Chondrocyte (in vitro differentiated cells): Measurements from ENCODE around the gene AXDND1. TPM values are rescaled to one million over a fixed set of nuclear protein-coding genes. Genes with fewer than 3 reads are reported as not detected.

Experiments used
- DNase-seq: peaks from one replicate; pipeline ENCODE4 v3.0.0; 2021; ENCODE audit warnings: mixed read lengths, low spot score
- H3K27ac Mint-ChIP-seq: one replicate; pipeline ENCODE4 v1.8.0; 2021; ENCODE audit warnings: mild to moderate bottlenecking, moderate library complexity, mixed read lengths; ENCODE audit not compliant: unreplicated experiment
- H3K27me3 Mint-ChIP-seq: 2 replicates; pipeline ENCODE4 v1.8.0; 2021; ENCODE audit warnings: low read depth, mixed read lengths
- H3K36me3 Mint-ChIP-seq: 2 replicates; pipeline ENCODE4 v1.8.0; 2021; ENCODE audit warnings: low read depth, mixed read lengths
- H3K4me1 Mint-ChIP-seq: 2 replicates; pipeline ENCODE4 v1.8.0; 2021; ENCODE audit warnings: low read depth, mild to moderate bottlenecking, mixed read lengths
- H3K4me3 Mint-ChIP-seq: one replicate; pipeline ENCODE4 v1.8.0; 2021; ENCODE audit warnings: mild to moderate bottlenecking, moderate library complexity, mixed read lengths; ENCODE audit not compliant: unreplicated experiment
- H3K9me3 Mint-ChIP-seq: 2 replicates; pipeline ENCODE4 v1.8.0; 2021; ENCODE audit warnings: low read depth, mixed read lengths
- CTCF ChIP-seq: fragments of 200-600 bp; sonication (generic); IDR thresholded peaks from 2 replicates; pipeline ENCODE4 v1.5.0; 2021; ENCODE audit warnings: antibody characterized with exemption, mild to moderate bottlenecking, moderate library complexity
- total RNA-seq: library from RNA; stranded (reverse); gene quantifications from 3 replicates; pipeline ENCODE4 v1.2.1, GENCODE V29; 2021

Gene AXDND1
- total RNA-seq, 1 donor from 2014 or later, result 0.20 TPM

- Mint-ChIP-seq H3K27ac (no peak overlapping the region), H3K4me1 (no peaks in the 10 kb centered on the region), H3K27me3 (peaks cover 29% of the 10 kb centered on the region), H3K36me3 (no peaks in the 10 kb centered on the region), H3K4me3 (no peak overlapping the region), H3K9me3 (peaks cover 16% of the 10 kb centered on the region)
- TF ChIP-seq CTCF, result peak; percentile 75
- no peak for DNase-seq
Observed at GRCh38 chr1:179599623-179600249, 234.0 kb downstream of the AXDND1 start.

- Mint-ChIP-seq H3K27ac (no peak overlapping the region), H3K27me3 (peaks cover 28% of the 10 kb centered on the region), H3K4me1 (no peaks in the 10 kb centered on the region), H3K36me3 (no peaks in the 10 kb centered on the region), H3K4me3 (no peak overlapping the region), H3K9me3 (peaks cover 16% of the 10 kb centered on the region)
- DNase-seq, result no peak
- no peak for TF ChIP-seq CTCF
Observed at GRCh38 chr1:179601093-179601492, 235.3 kb downstream of the AXDND1 start.

Other genes starting within 250 kb of the AXDND1 start
- 23.1 to 29.9 TPM (median 24.5 TPM) in 3 replicates for gene ABL2, start 136.3 kb upstream of the AXDND1 start, total RNA-seq
- 38.1 to 52.6 TPM (median 52.5 TPM) in 3 replicates for gene SOAT1, start 72.2 kb upstream of the AXDND1 start, total RNA-seq
- gene NPHS2, start 210.0 kb downstream of the AXDND1 start, total RNA-seq, result not detected in 3 replicates
- gene TDRD5, start 225.9 kb downstream of the AXDND1 start, total RNA-seq, result not detected in 3 replicates